Stomach (tissue), 4 donors: ENCODE data around the gene PIEZO1.

ENCODE experiments used
- POLR2A ChIP-seq, 4 donors: fragments of 450-650 bp; IDR thresholded peaks; one replicate each; pipeline ENCODE4 v1.6.1; 2016; ENCODE audit warnings: antibody characterized with exemption in 4 of 4, control low read depth in 2 of 4, mild to moderate bottlenecking in 1 of 4, moderate library complexity in 1 of 4
- TF ChIP-seq, protein P1 (sequence below), 7 experiments: fragments of 450-650 bp in 4 of 7; fragments of 200-600 bp in 3 of 7; sonication (generic) in 3 of 7; IDR thresholded peaks; one replicate each; pipeline ENCODE4 v1.5.1; 2016 to 2019; ENCODE audit warnings: antibody characterized with exemption in 7 of 7, control low read depth in 2 of 7, mild to moderate bottlenecking in 1 of 7

DNA sequence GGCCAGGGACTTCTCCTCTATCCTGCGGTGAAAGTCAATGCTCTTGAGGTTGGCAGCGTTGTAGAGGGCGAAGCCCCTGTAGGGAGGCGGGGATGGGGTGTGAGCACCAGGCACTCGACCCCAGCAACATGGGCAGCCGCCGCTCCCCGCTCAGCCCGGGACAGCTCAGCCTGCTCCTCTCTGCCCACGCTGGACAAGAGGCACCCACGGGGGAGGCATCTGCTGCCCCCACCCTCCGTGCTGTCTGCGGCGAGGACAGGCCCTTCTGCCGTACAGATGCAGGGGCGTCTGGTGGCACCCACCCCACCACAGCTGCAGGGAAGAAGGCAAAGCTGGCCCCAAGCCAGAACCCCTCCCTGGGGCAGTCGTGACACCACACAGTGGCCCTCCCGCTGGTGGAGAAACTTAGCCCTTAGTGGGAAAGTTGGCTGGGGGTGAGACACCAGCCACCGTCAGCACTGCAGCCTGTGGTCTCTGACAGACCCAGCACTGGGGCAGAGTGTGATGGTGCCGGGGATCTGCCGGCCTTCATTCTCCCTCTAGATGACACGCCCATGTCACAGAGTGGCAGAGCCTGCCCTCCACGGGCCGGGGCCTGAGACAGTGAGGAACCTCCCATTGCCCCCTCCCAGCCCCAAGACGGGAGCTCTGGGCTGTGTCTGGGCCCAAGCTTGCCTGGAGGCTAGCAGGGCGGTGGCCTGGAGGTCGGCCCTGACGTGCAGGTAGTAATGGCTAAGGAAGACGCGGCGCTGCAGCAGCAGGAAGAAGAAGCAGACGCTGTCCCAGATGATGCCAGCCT is 59.2 kb downstream of the PIEZO1 start:
- no peak for TF ChIP-seq POLR2A (IDR thresholded peaks at IDR 0.05)
- TF ChIP-seq, protein P1, sequence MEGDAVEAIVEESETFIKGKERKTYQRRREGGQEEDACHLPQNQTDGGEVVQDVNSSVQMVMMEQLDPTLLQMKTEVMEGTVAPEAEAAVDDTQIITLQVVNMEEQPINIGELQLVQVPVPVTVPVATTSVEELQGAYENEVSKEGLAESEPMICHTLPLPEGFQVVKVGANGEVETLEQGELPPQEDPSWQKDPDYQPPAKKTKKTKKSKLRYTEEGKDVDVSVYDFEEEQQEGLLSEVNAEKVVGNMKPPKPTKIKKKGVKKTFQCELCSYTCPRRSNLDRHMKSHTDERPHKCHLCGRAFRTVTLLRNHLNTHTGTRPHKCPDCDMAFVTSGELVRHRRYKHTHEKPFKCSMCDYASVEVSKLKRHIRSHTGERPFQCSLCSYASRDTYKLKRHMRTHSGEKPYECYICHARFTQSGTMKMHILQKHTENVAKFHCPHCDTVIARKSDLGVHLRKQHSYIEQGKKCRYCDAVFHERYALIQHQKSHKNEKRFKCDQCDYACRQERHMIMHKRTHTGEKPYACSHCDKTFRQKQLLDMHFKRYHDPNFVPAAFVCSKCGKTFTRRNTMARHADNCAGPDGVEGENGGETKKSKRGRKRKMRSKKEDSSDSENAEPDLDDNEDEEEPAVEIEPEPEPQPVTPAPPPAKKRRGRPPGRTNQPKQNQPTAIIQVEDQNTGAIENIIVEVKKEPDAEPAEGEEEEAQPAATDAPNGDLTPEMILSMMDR (IDR thresholded peaks at IDR 0.05): no peak
